ENCODE data around the gene NFATC2IP. TPM values are rescaled to one million over a fixed set of nuclear protein-coding genes. Genes with fewer than 3 reads are reported as not detected.

NFATC2IP gene
- total and polyA plus RNA-seq, 2 of the 13 experiments (the other 11 are each of a cell fraction or from before 2014, with no cell fraction given) = 32.1 to 48.5 TPM

DNA sequence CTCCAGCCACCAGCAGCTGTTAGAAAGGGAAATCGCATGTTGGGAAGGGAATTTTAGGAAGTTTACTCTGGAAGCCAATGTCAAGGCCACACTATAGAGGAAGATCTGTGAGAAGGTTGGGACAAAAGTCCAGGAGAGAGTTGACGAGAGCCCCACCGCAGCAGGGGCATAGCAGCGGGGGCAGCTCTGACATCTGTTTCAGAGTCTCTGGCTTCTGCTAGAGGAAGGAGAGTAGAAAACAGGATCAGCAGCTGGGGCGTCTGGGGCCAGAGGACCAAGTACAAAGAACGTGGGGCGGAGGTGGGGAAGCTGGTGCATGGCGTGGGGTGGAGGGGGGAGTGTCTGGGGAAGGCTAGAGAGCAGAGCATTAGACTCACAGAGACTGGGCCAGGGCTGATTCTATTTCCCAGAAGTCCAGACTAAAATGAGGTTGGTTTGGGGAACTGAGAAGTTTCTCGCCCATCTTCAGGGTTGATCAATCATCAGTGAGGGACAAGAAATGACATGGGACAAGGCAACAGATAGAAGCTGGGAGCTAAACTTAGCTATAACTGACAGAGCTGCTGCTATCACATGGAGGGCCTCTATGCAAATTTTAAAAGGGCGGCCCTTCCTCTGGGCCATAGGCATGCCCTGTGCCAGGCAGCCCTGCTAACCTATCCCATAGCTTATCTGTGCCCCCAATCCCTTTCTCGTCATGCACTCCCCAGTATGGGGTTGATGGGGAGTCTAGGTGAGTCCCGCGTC, 26.9 kb upstream of the NFATC2IP start (continued):
- TF ChIP-seq ZNF558 (CRISPR knock-in tag; IDR thresholded peaks at IDR 0.05; ENCODE audit: borderline replicate concordance) (no peak), ZNF333 (CRISPR knock-in tag; IDR thresholded peaks at IDR 0.05; ENCODE audit: borderline replicate concordance) (no peak), ZNF382 (CRISPR knock-in tag; IDR thresholded peaks at IDR 0.05; ENCODE audit: borderline replicate concordance) (no peak), SP5 (CRISPR knock-in tag; IDR thresholded peaks at IDR 0.05; ENCODE audit: borderline replicate concordance, low read depth) (no peak), SRF (IDR thresholded peaks at IDR 0.05; ENCODE audit: low read depth, low read length) (no peak), NR2C2 (CRISPR knock-in tag; IDR thresholded peaks at IDR 0.05; ENCODE audit: borderline replicate concordance) (no peak), ZNF660 (CRISPR knock-in tag; IDR thresholded peaks at IDR 0.05; ENCODE audit: borderline replicate concordance, low read depth) (no peak), KDM6A (CRISPR knock-in tag; IDR thresholded peaks at IDR 0.05; ENCODE audit: low read depth) (peak; percentile 78; the same call in 1 of the 2 replicates), ZNF878 (CRISPR knock-in tag; IDR thresholded peaks at IDR 0.05) (0 out of 2 replicates have a peak, but pooled peaks have one; percentile 50), NR1H2 (CRISPR knock-in tag; IDR thresholded peaks at IDR 0.05; ENCODE audit: borderline replicate concordance, low read depth) (no peak), SP1 (IDR thresholded peaks at IDR 0.05) (no peak), SP1 (CRISPR knock-in tag; IDR thresholded peaks at IDR 0.05) (no peak), ZNF207 (IDR thresholded peaks at IDR 0.05; ENCODE audit: borderline replicate concordance) (no peak), TRIM24 (CRISPR knock-in tag; IDR thresholded peaks at IDR 0.05) (no peak)
- TF ChIP-seq, protein P1, sequence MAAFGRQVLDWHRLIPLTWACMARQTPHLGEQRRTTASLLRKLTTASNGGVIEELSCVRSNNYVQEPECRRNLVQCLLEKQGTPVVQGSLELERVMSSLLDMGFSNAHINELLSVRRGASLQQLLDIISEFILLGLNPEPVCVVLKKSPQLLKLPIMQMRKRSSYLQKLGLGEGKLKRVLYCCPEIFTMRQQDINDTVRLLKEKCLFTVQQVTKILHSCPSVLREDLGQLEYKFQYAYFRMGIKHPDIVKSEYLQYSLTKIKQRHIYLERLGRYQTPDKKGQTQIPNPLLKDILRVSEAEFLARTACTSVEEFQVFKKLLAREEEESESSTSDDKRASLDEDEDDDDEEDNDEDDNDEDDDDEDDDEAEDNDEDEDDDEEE (CRISPR knock-in tag; IDR thresholded peaks at IDR 0.05) = no peak
- TF ChIP-seq, protein P2, sequence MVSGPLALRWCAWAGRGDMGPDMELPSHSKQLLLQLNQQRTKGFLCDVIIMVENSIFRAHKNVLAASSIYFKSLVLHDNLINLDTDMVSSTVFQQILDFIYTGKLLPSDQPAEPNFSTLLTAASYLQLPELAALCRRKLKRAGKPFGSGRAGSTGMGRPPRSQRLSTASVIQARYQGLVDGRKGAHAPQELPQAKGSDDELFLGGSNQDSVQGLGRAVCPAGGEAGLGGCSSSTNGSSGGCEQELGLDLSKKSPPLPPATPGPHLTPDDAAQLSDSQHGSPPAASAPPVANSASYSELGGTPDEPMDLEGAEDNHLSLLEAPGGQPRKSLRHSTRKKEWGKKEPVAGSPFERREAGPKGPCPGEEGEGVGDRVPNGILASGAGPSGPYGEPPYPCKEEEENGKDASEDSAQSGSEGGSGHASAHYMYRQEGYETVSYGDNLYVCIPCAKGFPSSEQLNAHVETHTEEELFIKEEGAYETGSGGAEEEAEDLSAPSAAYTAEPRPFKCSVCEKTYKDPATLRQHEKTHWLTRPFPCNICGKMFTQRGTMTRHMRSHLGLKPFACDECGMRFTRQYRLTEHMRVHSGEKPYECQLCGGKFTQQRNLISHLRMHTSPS (CRISPR knock-in tag; IDR thresholded peaks at IDR 0.05; ENCODE audit: low read depth) = 0 out of 2 replicates have a peak, but pooled peaks have one; percentile 7
- TF ChIP-seq, protein P3, sequence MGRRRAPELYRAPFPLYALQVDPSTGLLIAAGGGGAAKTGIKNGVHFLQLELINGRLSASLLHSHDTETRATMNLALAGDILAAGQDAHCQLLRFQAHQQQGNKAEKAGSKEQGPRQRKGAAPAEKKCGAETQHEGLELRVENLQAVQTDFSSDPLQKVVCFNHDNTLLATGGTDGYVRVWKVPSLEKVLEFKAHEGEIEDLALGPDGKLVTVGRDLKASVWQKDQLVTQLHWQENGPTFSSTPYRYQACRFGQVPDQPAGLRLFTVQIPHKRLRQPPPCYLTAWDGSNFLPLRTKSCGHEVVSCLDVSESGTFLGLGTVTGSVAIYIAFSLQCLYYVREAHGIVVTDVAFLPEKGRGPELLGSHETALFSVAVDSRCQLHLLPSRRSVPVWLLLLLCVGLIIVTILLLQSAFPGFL (CRISPR knock-in tag; IDR thresholded peaks at IDR 0.05) = no peak
- TF ChIP-seq, protein P4, sequence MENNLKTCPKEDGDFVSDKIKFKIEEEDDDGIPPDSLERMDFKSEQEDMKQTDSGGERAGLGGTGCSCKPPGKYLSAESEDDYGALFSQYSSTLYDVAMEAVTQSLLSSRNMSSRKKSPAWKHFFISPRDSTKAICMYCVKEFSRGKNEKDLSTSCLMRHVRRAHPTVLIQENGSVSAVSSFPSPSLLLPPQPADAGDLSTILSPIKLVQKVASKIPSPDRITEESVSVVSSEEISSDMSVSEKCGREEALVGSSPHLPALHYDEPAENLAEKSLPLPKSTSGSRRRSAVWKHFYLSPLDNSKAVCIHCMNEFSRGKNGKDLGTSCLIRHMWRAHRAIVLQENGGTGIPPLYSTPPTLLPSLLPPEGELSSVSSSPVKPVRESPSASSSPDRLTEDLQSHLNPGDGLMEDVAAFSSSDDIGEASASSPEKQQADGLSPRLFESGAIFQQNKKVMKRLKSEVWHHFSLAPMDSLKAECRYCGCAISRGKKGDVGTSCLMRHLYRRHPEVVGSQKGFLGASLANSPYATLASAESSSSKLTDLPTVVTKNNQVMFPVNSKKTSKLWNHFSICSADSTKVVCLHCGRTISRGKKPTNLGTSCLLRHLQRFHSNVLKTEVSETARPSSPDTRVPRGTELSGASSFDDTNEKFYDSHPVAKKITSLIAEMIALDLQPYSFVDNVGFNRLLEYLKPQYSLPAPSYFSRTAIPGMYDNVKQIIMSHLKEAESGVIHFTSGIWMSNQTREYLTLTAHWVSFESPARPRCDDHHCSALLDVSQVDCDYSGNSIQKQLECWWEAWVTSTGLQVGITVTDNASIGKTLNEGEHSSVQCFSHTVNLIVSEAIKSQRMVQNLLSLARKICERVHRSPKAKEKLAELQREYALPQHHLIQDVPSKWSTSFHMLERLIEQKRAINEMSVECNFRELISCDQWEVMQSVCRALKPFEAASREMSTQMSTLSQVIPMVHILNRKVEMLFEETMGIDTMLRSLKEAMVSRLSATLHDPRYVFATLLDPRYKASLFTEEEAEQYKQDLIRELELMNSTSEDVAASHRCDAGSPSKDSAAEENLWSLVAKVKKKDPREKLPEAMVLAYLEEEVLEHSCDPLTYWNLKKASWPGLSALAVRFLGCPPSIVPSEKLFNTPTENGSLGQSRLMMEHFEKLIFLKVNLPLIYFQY (CRISPR knock-in tag; IDR thresholded peaks at IDR 0.05; ENCODE audit: borderline replicate concordance) = no peak
- TF ChIP-seq, protein P5, sequence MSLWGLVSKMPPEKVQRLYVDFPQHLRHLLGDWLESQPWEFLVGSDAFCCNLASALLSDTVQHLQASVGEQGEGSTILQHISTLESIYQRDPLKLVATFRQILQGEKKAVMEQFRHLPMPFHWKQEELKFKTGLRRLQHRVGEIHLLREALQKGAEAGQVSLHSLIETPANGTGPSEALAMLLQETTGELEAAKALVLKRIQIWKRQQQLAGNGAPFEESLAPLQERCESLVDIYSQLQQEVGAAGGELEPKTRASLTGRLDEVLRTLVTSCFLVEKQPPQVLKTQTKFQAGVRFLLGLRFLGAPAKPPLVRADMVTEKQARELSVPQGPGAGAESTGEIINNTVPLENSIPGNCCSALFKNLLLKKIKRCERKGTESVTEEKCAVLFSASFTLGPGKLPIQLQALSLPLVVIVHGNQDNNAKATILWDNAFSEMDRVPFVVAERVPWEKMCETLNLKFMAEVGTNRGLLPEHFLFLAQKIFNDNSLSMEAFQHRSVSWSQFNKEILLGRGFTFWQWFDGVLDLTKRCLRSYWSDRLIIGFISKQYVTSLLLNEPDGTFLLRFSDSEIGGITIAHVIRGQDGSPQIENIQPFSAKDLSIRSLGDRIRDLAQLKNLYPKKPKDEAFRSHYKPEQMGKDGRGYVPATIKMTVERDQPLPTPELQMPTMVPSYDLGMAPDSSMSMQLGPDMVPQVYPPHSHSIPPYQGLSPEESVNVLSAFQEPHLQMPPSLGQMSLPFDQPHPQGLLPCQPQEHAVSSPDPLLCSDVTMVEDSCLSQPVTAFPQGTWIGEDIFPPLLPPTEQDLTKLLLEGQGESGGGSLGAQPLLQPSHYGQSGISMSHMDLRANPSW (CRISPR knock-in tag; IDR thresholded peaks at IDR 0.05; ENCODE audit: borderline replicate concordance) = no peak

Data from HepG2 (cell line).